ENCODE data around the gene FSTL5. TPM values are rescaled to one million over a fixed set of nuclear protein-coding genes. Genes with fewer than 3 reads are reported as not detected.

The FSTL5 gene
- total RNA-seq, 4 donors from 2014 or later = 0.33 to 1.1 TPM; not detected in 2

GRCh38 chr4:161717084-161717483 lies 446.7 kb downstream of the FSTL5 start:
- no peak overlapping the region for H3K27ac ChIP-seq
- intact Hi-C loops (cut with DNase I) = no loop called here
- 75 to 81% methylated on average over 1 of the region's 1 CpG for WGBS, 2 donors

GRCh38 chr4:161714931-161715330 lies 448.9 kb downstream of the FSTL5 start:
- DNase-seq = no peak
- intact Hi-C loops (cut with DNase I) = no loop called here
- Histone ChIP-seq H3K36me3 (no peaks in the 10 kb centered on the region), H3K9me3 (no peaks in the 10 kb centered on the region), H3K27me3 (no peaks in the 10 kb centered on the region), H3K27ac (no peak overlapping the region), H3K4me3 (replicated peaks in 1 of 3) (no peak overlapping the region), H3K4me1 (no peaks in the 10 kb centered on the region)
- 61 to 77% methylated on average over 1 of the region's 1 CpG for WGBS, 2 donors
- TF ChIP-seq POLR2A (IDR thresholded peaks at IDR 0.05) (no peak), CTCF (IDR thresholded peaks at IDR 0.05) (no peak)

More at GRCh38 chr4:161717084-161717483, 446.7 kb downstream of the FSTL5 start:
- TF ChIP-seq CTCF (IDR thresholded peaks at IDR 0.05) = no peak
- TF ChIP-seq POLR2A (IDR thresholded peaks at IDR 0.05) = no peak
- Histone ChIP-seq H3K4me3 (replicated peaks in 1 of 3) (no peak overlapping the region), H3K9me3 (no peaks in the 10 kb centered on the region), H3K36me3 (no peaks in the 10 kb centered on the region), H3K4me1 (no peaks in the 10 kb centered on the region), H3K27me3 (no peaks in the 10 kb centered on the region)
- DNase-seq = no peak

DNA sequence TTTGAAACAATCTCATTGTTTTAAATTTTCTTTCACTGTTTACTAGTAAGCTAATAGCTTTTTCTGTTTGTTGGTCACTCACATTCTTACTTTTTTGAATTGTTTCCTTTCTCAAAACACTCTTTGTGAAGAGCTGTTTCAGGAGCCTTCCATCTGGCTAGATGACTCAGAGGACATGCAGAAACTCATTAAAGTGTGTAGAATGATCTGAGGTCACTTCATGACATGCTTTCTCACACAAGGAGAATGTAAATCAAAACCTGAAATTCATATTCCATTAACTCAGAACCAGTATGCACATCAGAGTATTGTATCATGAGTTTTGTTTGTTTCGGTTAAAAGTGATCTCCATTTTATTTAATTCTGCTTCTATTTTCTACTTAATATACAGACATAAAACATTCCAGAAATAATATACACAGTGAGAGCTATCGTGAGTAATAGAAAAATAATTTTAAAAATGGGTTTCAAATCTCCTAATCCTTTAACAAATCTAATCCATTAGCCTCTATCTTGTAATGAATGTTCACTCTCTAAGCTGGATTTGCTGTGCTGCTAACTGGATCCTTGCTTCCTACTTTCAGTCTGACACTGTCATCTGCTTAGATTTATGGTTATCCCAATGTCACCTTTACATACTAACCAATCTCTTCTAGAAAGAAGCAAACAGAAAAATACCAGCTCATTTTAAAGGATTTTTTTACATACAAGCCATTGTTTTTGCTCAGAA lies 449.6 kb downstream of the FSTL5 start:
- no peaks in the 10 kb centered on the region for H3K27me3 ChIP-seq
- no peaks in the 10 kb centered on the region for H3K4me1 ChIP-seq
- 80 to 82% methylated on average over 2 of the region's 2 CpGs for WGBS, 2 donors
- no peak for TF ChIP-seq CTCF (IDR thresholded peaks at IDR 0.05)
- no peak for TF ChIP-seq POLR2A (IDR thresholded peaks at IDR 0.05)
- no peak overlapping the region for H3K4me3 ChIP-seq (replicated peaks in 1 of 3)
- H3K9me3 ChIP-seq = no peaks in the 10 kb centered on the region
- intact Hi-C loops (cut with DNase I) = no loop called here
- no peak for DNase-seq
- H3K36me3 ChIP-seq = no peaks in the 10 kb centered on the region
- H3K27ac ChIP-seq = no peak overlapping the region

GRCh38 chr4:161704653-161705052 lies 459.1 kb downstream of the FSTL5 start:
- intact Hi-C loops (cut with DNase I) = no loop called here
- Histone ChIP-seq H3K27ac (no peak overlapping the region), H3K27me3 (no peaks in the 10 kb centered on the region), H3K4me1 (no peaks in the 10 kb centered on the region), H3K4me3 (replicated peaks in 1 of 3) (no peak overlapping the region), H3K36me3 (no peaks in the 10 kb centered on the region), H3K9me3 (no peaks in the 10 kb centered on the region)
- DNase-seq = no peak
- no peak for TF ChIP-seq CTCF (IDR thresholded peaks at IDR 0.05)
- no peak for TF ChIP-seq POLR2A (IDR thresholded peaks at IDR 0.05)
- WGBS, 2 donors = 43 to 58% methylated on average over 3 of the region's 3 CpGs

GRCh38 chr4:161704040-161704439 lies 459.8 kb downstream of the FSTL5 start:
- TF ChIP-seq CTCF (IDR thresholded peaks at IDR 0.05) (no peak), POLR2A (IDR thresholded peaks at IDR 0.05) (no peak)
- no peak for DNase-seq
- H3K27ac ChIP-seq = no peak overlapping the region
- H3K4me3 ChIP-seq (replicated peaks in 1 of 3) = no peak overlapping the region
- H3K27me3 ChIP-seq = no peaks in the 10 kb centered on the region
- no peaks in the 10 kb centered on the region for H3K36me3 ChIP-seq
- no peaks in the 10 kb centered on the region for H3K9me3 ChIP-seq
- no peaks in the 10 kb centered on the region for H3K4me1 ChIP-seq
- intact Hi-C loops (cut with DNase I) = no loop called here
- 79 to 89% methylated on average over 4 of the region's 4 CpGs for WGBS, 2 donors
